ENCODE results near the gene CTNNA3.

Gene CTNNA3

DNA sequence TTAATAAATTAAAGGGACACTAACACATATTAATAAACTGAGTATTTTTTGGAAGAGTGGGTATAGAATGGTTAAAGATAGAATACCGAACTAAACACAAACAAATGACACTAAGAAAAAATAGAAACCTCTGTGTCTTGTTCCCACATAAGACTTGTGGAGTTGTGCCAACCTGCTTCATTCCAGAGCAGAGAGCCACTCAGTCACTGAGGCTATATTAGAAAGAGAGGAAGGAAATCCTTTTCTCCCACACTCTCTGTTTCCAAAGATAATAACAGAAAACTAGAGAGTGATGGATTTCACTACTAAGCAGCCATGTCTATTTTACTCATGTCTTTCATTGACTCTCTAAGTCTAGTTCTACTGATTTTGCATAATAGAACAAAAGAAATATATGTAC is 26.0 kb downstream of the CTNNA3 start:
- Histone ChIP-seq H3K4me1 (ENCODE audit: insufficient read depth, low read length, poor library complexity, severe bottlenecking) (no peaks in the 10 kb centered on the region), H3K27me3 (ENCODE audit: insufficient read depth, low read length, poor library complexity, severe bottlenecking) (no peaks in the 10 kb centered on the region), H3K9me3 (ENCODE audit: insufficient read depth, low read depth, low read length) (no peaks in the 10 kb centered on the region), H3F3A (ENCODE audit: low read depth) (no peaks in the 10 kb centered on the region), H3K79me2 (ENCODE audit: insufficient read depth, low read length) (no peaks in the 10 kb centered on the region), H3K4me2 (ENCODE audit: low read depth, low read length, poor library complexity, severe bottlenecking) (no peak overlapping the region), H2AFZ (ENCODE audit: low read length) (no peak overlapping the region), H3K36me3 (ENCODE audit: insufficient read depth, low read length) (no peaks in the 10 kb centered on the region), H3K4me3 (ENCODE audit: low read length, poor library complexity, severe bottlenecking) (no peak overlapping the region), H3K9ac (ENCODE audit: low read depth, low read length, poor library complexity, severe bottlenecking) (no peak overlapping the region), H3K9me2 (replicated peaks; ENCODE audit: low read depth, low read length) (no peaks in the 10 kb centered on the region), H4K20me1 (ENCODE audit: insufficient read depth, low read length, poor library complexity, severe bottlenecking) (no peaks in the 10 kb centered on the region)
- no peak for TF ChIP-seq EZH2phosphoT487 (IDR thresholded peaks at IDR 0.05; ENCODE audit: borderline replicate concordance)
- TF ChIP-seq, protein P1, sequence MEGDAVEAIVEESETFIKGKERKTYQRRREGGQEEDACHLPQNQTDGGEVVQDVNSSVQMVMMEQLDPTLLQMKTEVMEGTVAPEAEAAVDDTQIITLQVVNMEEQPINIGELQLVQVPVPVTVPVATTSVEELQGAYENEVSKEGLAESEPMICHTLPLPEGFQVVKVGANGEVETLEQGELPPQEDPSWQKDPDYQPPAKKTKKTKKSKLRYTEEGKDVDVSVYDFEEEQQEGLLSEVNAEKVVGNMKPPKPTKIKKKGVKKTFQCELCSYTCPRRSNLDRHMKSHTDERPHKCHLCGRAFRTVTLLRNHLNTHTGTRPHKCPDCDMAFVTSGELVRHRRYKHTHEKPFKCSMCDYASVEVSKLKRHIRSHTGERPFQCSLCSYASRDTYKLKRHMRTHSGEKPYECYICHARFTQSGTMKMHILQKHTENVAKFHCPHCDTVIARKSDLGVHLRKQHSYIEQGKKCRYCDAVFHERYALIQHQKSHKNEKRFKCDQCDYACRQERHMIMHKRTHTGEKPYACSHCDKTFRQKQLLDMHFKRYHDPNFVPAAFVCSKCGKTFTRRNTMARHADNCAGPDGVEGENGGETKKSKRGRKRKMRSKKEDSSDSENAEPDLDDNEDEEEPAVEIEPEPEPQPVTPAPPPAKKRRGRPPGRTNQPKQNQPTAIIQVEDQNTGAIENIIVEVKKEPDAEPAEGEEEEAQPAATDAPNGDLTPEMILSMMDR (conservative IDR thresholded peaks at IDR 0.05; ENCODE audit: low read length), result no peak

DNA sequence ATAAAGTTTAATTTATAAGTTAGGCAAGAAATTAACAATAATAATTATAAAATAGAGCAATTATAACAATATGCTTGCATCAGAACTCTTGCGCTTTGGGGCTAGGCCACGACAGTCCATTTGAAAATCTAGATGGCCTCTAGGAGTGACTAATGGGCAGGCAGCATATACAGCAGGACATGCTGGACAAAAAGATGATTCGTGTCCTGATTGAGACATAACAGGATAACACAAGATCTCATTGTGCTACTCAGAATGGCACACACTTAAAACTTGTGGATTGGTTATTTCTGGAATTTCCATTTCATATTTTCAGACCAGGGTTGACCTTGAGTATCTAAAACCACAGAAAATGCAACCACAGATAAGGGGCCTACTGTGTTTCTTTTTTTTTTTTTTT is 27.5 kb downstream of the CTNNA3 start:
- Histone ChIP-seq H3F3A (ENCODE audit: low read depth) (no peaks in the 10 kb centered on the region), H2AFZ (ENCODE audit: low read length) (no peak overlapping the region), H3K4me3 (ENCODE audit: low read length, poor library complexity, severe bottlenecking) (no peak overlapping the region), H4K20me1 (ENCODE audit: insufficient read depth, low read length, poor library complexity, severe bottlenecking) (no peaks in the 10 kb centered on the region), H3K36me3 (ENCODE audit: insufficient read depth, low read length) (no peaks in the 10 kb centered on the region), H3K4me1 (ENCODE audit: insufficient read depth, low read length, poor library complexity, severe bottlenecking) (no peaks in the 10 kb centered on the region), H3K4me2 (ENCODE audit: low read depth, low read length, poor library complexity, severe bottlenecking) (no peak overlapping the region), H3K27me3 (ENCODE audit: insufficient read depth, low read length, poor library complexity, severe bottlenecking) (no peaks in the 10 kb centered on the region), H3K9me3 (ENCODE audit: insufficient read depth, low read depth, low read length) (no peaks in the 10 kb centered on the region), H3K79me2 (ENCODE audit: insufficient read depth, low read length) (no peaks in the 10 kb centered on the region), H3K9ac (ENCODE audit: low read depth, low read length, poor library complexity, severe bottlenecking) (no peak overlapping the region), H3K9me2 (replicated peaks; ENCODE audit: low read depth, low read length) (no peaks in the 10 kb centered on the region)
- no peak for TF ChIP-seq EZH2phosphoT487 (IDR thresholded peaks at IDR 0.05; ENCODE audit: borderline replicate concordance)
- TF ChIP-seq, protein P1 (conservative IDR thresholded peaks at IDR 0.05; ENCODE audit: low read length), result no peak

DNA sequence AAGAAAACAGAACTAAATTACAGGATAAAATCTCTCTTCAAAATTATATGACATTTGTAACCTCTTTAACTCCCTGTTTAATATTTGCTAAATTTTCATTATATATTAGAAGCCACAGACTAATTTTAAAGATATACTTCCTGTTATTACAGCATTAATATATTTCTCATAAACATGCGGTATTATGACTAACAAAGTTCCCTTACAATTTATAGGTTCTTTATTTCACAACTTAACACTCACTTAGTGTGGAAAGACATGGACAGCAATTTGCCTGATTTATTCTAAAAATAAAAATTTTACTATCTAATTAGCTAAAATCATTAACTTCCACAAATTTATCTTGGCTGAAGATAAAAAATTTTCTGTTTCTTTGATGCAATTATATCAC is 29.0 kb downstream of the CTNNA3 start:
- H4K20me1 ChIP-seq (ENCODE audit: insufficient read depth, low read length, poor library complexity, severe bottlenecking), result no peaks in the 10 kb centered on the region
- H3K27me3 ChIP-seq (ENCODE audit: insufficient read depth, low read length, poor library complexity, severe bottlenecking), result no peaks in the 10 kb centered on the region
- H3K9me3 ChIP-seq (ENCODE audit: insufficient read depth, low read depth, low read length), result no peaks in the 10 kb centered on the region

More for the DNA sequence above, 29.0 kb downstream of the CTNNA3 start:
- TF ChIP-seq, protein P1 (conservative IDR thresholded peaks at IDR 0.05; ENCODE audit: low read length), result no peak
- no peak for TF ChIP-seq EZH2phosphoT487 (IDR thresholded peaks at IDR 0.05; ENCODE audit: borderline replicate concordance)
- no peak overlapping the region for H3K4me2 ChIP-seq (ENCODE audit: low read depth, low read length, poor library complexity, severe bottlenecking)
- no peak overlapping the region for H2AFZ ChIP-seq (ENCODE audit: low read length)
- H3K79me2 ChIP-seq (ENCODE audit: insufficient read depth, low read length), result no peaks in the 10 kb centered on the region
- no peaks in the 10 kb centered on the region for H3K9me2 ChIP-seq (replicated peaks; ENCODE audit: low read depth, low read length)
- no peaks in the 10 kb centered on the region for H3F3A ChIP-seq (ENCODE audit: low read depth)
- H3K9ac ChIP-seq (ENCODE audit: low read depth, low read length, poor library complexity, severe bottlenecking), result no peak overlapping the region
- H3K4me1 ChIP-seq (ENCODE audit: insufficient read depth, low read length, poor library complexity, severe bottlenecking), result no peaks in the 10 kb centered on the region
- no peaks in the 10 kb centered on the region for H3K36me3 ChIP-seq (ENCODE audit: insufficient read depth, low read length)
- H3K4me3 ChIP-seq (ENCODE audit: low read length, poor library complexity, severe bottlenecking), result no peak overlapping the region
